ENCODE data around the gene PDCD6IP.
"Not testable (repeated sequence)": the region's sequence is repeated elsewhere in the genome, so short reads cannot be mapped to it uniquely, and the experiment has no call there.

DNA sequence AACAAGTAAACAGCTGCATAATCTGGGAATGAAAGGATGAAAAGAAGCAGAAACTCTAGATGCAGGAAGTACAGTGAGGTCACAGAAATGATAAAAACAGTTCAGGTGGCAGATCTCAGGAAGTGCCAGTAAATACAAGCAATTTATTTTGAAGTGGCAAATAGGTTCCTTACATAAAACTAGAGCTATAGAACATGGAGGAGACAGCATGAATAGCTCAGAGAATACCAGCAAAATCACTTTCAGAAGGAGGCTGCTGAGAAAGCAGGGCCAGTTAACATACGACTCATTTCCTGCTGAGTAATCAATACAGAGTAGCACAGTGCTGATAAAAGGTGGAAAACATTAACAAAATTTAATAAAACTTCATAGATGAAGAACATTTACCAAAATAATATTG is 57.0 kb downstream of the PDCD6IP start:
- not testable (repeated sequence) for TF ChIP-seq POLR2AphosphoS5 (IDR thresholded peaks at IDR 0.05)
- TF ChIP-seq, protein P1, sequence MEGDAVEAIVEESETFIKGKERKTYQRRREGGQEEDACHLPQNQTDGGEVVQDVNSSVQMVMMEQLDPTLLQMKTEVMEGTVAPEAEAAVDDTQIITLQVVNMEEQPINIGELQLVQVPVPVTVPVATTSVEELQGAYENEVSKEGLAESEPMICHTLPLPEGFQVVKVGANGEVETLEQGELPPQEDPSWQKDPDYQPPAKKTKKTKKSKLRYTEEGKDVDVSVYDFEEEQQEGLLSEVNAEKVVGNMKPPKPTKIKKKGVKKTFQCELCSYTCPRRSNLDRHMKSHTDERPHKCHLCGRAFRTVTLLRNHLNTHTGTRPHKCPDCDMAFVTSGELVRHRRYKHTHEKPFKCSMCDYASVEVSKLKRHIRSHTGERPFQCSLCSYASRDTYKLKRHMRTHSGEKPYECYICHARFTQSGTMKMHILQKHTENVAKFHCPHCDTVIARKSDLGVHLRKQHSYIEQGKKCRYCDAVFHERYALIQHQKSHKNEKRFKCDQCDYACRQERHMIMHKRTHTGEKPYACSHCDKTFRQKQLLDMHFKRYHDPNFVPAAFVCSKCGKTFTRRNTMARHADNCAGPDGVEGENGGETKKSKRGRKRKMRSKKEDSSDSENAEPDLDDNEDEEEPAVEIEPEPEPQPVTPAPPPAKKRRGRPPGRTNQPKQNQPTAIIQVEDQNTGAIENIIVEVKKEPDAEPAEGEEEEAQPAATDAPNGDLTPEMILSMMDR (IDR thresholded peaks at IDR 0.05), result not testable (repeated sequence)

Measured in prostate gland (tissue), 2 donors.